MM.1S (cell line): ENCODE results near the gene HSP90B1.

Experiments used
- CTCF ChIP-seq: fragments of 300-600 bp; sonication (generic); IDR thresholded peaks from 2 replicates; pipeline ENCODE4 v1.5.1; 2016; ENCODE audit warnings: antibody characterized with exemption, low read length, mixed read lengths
- EZH2 ChIP-seq: fragments of 300-600 bp; sonication (generic); optimal IDR thresholded peaks from 2 replicates; pipeline ENCODE3; 2017; ENCODE audit warnings: low read depth, mild to moderate bottlenecking, antibody characterized with exemption, low read length, mixed read lengths
- EZH2phosphoT487 ChIP-seq: fragments of 300-600 bp; sonication (generic); IDR thresholded peaks from 2 replicates; pipeline ENCODE4 v1.6.1; 2018; ENCODE audit warnings: antibody characterized with exemption, low read length

DNA sequence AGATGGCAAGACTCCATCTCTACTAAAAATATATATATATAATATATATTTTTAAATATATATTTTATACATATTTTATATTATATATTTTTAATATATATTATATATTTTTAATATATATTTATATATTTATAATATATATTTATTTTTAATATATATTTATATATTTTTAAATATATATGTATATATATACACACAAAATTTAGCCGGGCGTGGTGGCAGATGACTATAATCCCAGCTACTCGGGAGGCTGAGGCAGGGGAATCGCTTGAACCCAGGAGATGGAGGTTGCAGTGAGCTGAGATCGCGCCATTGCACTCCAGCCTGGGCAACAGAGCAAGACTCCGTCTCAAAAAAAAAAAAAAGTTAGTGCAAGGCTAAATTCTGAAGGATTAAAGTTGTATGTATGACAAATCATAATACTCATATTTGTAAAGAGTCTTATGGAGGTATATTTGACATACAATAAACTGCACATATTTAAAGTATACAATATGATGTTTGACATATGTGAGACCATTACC lies 27.7 kb downstream of the HSP90B1 start:
- TF ChIP-seq CTCF (no peak), EZH2 (no peak), EZH2phosphoT487 (no peak)
